WERI-Rb-1 (cell line): Measurements from ENCODE around the gene GPX5.

Source experiments
- DNase-seq: peaks from one replicate; pipeline ENCODE4 v3.0.0-alpha.2; 2020
- H3K27ac ChIP-seq: fragments of 250-450 bp; sonication (Bioruptor Pico); 2 replicates; pipeline ENCODE4 v1.5.1; 2020; ENCODE audit warnings: mild to moderate bottlenecking, moderate library complexity
- H3K27me3 ChIP-seq: fragments of 250-450 bp; sonication (Bioruptor Pico); 2 replicates; pipeline ENCODE4 v1.5.1; 2021; ENCODE audit warnings: mild to moderate bottlenecking, low read depth, moderate library complexity; ENCODE audit not compliant: insufficient read depth, severe bottlenecking
- H3K36me3 ChIP-seq: fragments of 250-450 bp; sonication (Bioruptor Pico); 2 replicates; pipeline ENCODE4 v1.5.1; 2020; ENCODE audit warnings: mild to moderate bottlenecking, moderate library complexity
- H3K4me3 ChIP-seq: 2 replicates; pipeline ENCODE4 v1.5.1; 2011; ENCODE audit warnings: low read depth, mild to moderate bottlenecking, control low read depth, low read length
- H3K9me3 ChIP-seq: fragments of 250-450 bp; sonication (Bioruptor Pico); 2 replicates; pipeline ENCODE4 v1.5.1; 2021; ENCODE audit warnings: mild to moderate bottlenecking, moderate library complexity; ENCODE audit not compliant: severe bottlenecking
- TF ChIP-seq, protein P1 (sequence below): IDR thresholded peaks from 2 replicates; pipeline ENCODE4 v1.5.1; 2011; ENCODE audit warnings: low read depth, mild to moderate bottlenecking, control low read depth, inconsistent platforms, low read length

GPX5 gene

DNA sequence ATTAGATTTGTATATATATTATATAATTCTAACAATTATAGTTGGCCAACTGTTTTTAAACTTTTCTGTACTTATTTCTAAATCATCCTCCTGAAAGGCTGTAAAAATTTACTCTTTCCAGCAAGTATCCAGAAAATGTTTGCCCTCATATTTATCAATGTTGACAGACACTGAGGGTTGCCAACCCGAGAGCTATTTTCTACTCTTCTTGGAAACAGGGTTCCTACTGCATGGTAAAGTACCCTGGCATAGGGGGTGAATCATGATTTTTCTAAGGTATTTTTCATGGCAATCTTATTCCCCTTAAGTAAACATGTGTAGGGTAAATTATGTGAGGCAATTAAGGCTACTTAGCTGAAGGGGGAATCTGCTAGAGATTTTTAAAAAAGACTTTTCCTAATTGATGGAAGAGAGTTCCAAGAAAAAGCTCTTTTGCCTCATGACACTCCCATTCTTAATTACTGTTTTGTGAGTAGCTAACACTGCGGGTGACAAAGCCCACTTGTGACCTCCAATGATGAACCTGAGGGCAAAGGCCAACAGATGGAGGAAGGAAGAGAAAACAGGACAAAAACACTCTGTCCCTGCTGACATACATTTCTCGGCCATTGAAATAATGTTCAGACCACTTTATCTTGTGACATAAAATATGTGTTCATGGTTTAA lies 37.9 kb downstream of the GPX5 start:
- H3K4me3 ChIP-seq: no peak overlapping the region
- H3K9me3 ChIP-seq: peaks cover 7% of the 10 kb centered on the region
- no peaks in the 10 kb centered on the region for H3K36me3 ChIP-seq
- TF ChIP-seq, protein P1, sequence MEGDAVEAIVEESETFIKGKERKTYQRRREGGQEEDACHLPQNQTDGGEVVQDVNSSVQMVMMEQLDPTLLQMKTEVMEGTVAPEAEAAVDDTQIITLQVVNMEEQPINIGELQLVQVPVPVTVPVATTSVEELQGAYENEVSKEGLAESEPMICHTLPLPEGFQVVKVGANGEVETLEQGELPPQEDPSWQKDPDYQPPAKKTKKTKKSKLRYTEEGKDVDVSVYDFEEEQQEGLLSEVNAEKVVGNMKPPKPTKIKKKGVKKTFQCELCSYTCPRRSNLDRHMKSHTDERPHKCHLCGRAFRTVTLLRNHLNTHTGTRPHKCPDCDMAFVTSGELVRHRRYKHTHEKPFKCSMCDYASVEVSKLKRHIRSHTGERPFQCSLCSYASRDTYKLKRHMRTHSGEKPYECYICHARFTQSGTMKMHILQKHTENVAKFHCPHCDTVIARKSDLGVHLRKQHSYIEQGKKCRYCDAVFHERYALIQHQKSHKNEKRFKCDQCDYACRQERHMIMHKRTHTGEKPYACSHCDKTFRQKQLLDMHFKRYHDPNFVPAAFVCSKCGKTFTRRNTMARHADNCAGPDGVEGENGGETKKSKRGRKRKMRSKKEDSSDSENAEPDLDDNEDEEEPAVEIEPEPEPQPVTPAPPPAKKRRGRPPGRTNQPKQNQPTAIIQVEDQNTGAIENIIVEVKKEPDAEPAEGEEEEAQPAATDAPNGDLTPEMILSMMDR: no peak
- no peak for DNase-seq
- H3K27ac ChIP-seq: no peak overlapping the region
- H3K27me3 ChIP-seq: no peaks in the 10 kb centered on the region

DNA sequence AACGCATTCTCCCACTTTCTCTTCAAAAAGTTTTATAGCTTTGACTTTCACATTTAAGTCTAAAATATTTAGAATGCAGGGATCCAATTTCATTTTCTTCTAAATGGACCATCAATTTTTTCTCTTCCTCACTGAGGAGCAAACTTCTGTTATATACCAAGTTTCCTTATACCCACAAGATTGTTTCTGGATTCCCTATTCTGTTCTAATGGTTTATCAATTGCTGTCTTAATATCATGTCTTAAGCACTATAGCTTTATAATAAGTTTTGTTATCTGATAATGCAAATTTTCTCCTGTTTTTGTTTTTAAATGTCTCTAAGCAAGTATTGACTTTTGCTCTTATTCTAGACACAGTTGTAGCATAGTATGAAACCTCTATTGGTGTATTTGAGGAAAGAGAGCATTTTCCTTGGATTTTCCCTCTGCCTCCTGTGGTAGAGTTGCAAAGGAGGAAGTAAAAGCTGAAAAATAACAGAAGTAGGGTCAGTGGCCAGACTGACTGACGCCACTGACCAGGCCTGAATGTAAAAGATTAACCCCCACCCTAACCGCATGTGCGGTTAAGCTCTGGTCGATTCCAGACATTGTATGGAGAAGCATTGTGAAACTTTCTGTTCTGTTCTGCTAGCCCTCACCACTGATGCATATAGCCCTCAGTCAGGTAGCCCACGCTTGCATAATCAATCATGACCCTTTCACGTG lies 40.3 kb downstream of the GPX5 start:
- no peaks in the 10 kb centered on the region for H3K27me3 ChIP-seq
- no peak for DNase-seq
- TF ChIP-seq, protein P1: no peak
- peak overlapping the region; percentile 7; the same call in 1 of the 2 replicates for H3K27ac ChIP-seq
- no peaks in the 10 kb centered on the region for H3K36me3 ChIP-seq
- H3K4me3 ChIP-seq: no peak overlapping the region
- peaks cover 7% of the 10 kb centered on the region for H3K9me3 ChIP-seq

DNA sequence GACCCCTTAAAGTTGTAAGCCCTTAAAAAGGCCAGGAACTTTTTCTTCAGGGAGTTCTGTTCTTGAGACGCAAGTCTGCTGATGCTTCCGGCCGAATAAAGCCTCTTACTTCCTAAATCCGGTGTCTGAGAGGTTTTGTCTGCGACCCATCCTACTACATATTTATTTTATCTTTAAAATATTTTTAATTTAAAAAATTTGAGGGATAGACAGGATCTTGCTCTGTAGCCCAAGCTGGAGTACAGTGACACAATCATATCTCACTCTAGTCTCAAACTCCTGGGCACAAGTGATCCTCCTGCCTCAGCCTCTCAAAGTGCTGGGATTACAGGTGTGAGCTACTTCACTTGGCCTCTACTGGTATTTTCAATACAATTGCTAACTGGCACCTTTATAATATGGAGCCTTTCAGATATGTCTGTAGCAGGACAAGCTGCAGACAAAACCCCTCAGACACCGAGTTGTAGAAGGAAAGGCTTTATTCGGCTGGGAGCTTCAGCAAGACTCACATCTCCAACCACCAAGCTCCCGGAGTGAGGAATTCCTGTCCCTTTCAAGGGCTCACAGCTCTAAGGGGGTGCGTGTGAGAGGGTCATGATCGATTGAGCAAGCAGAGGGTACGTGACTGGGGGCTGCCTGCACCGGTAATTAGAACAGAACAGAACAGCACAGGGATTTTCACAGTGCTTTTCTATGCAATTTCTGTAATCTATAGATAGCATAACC lies 41.0 kb downstream of the GPX5 start:
- Histone ChIP-seq H3K27ac (peak overlapping the region; percentile 7; the same call in 1 of the 2 replicates), H3K4me3 (no peak overlapping the region), H3K27me3 (no peaks in the 10 kb centered on the region), H3K9me3 (peaks cover 7% of the 10 kb centered on the region), H3K36me3 (0 out of 2 replicates have a peak, but pooled peaks cover under 1% of the 10 kb centered on the region)
- TF ChIP-seq, protein P1: no peak
- no peak for DNase-seq

DNA sequence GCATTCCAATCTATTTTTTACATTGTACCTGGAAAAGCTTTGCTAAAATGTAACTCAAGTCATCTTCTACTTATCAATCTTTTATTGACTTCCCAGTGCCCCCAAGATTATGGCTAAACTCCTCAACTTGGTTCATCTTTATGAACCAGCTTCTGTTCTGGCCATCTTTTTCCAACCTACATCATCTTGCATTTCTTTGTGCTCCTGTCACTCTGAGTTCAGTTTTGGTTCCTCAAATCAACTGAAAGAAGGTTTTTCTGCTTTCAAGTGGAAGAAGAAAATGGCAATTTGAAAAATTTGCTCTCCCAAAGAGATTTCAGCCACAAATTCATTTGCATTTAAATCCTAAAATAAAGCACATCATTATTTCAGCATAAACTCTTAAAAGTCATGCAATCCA lies 41.8 kb downstream of the GPX5 start:
- peaks cover 7% of the 10 kb centered on the region; the same call in 1 of the 2 replicates for H3K36me3 ChIP-seq
- no peak overlapping the region for H3K4me3 ChIP-seq
- peaks cover 7% of the 10 kb centered on the region for H3K9me3 ChIP-seq
- no peak for DNase-seq
- TF ChIP-seq, protein P1: no peak
- no peaks in the 10 kb centered on the region for H3K27me3 ChIP-seq
- H3K27ac ChIP-seq: no peak overlapping the region

DNA sequence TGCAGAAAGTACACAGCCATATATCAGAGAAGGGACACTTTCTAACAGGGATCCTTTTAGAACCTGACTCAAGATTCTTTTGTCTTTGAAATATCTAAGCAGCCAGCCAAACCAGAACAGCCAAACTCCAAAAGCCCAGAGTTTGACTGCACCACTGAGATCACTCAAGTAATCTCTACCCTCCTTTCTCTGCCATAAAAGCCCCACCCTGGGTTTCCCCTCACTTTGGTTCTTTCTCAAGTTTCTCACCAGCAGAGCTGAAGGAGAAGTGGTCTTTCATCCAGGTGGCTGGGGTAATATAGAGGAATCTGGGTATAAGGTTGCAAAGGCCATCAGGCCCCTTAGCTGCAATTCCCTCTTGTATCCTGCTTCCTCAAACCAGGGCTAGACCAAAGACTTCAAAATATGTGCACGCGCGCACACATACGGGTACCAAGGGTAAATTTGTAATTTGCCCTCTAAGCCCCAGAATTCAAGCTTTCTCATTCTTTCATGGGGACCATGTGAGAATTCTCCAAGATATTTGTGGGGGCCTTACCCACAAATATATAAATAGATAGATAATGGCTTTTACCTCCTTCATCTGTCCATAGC lies 42.9 kb downstream of the GPX5 start:
- peaks cover 7% of the 10 kb centered on the region for H3K9me3 ChIP-seq
- DNase-seq: no peak
- peaks cover 18% of the 10 kb centered on the region; the same call in 1 of the 2 replicates for H3K36me3 ChIP-seq
- no peak overlapping the region for H3K4me3 ChIP-seq
- H3K27ac ChIP-seq: no peak overlapping the region
- TF ChIP-seq, protein P1: no peak
- no peaks in the 10 kb centered on the region for H3K27me3 ChIP-seq
